Mucosa of descending colon (tissue), 3 donors: ENCODE measurements around the gene CUL7. TPM values are rescaled to one million over a fixed set of nuclear protein-coding genes. Genes with fewer than 3 reads are reported as not detected.

Experiments used
- ATAC-seq: fragments of 200-7000 bp; cut with Tn5 transposase; one replicate; pipeline ENCODE4 v1.9.1; 2020; ENCODE audit warnings: mild to moderate bottlenecking, moderate library complexity
- DNase-seq, 3 donors: peaks; one replicate each; pipeline ENCODE4 v3.0.0-alpha.2; 2020
- H3K36me3 ChIP-seq: fragments of 200-600 bp; one replicate; pipeline ENCODE4 v1.8.0; 2021; ENCODE audit warnings: low read depth, mild to moderate bottlenecking
- H3K4me1 ChIP-seq: fragments of 200-600 bp; one replicate; pipeline ENCODE4 v1.8.0; 2021; ENCODE audit warnings: low read depth, mild to moderate bottlenecking
- H3K4me3 ChIP-seq: fragments of 200-600 bp; one replicate; pipeline ENCODE4 v1.8.0; 2021; ENCODE audit warnings: mild to moderate bottlenecking
- H3K9me3 ChIP-seq: fragments of 200-600 bp; one replicate; pipeline ENCODE4 v1.8.0; 2021; ENCODE audit warnings: mild to moderate bottlenecking
- CTCF ChIP-seq: fragments of 200-600 bp; IDR thresholded peaks from one replicate; pipeline ENCODE4 v1.8.0; 2022; ENCODE audit warnings: antibody characterized with exemption, mild to moderate bottlenecking
- intact Hi-C, 2 donors: fragments of 100-400 bp; cut with DNase I in 1 of 2; cut with micrococcal nuclease in 1 of 2; formaldehyde crosslinking; loops; one replicate each; pipeline versions ENCODE4 v1.11.0 to v1.11.1; 2022; cut with DNase I, micrococcal nuclease
- total RNA-seq, 3 donors: library from RNA; stranded (reverse); fragmentation: NEBNext Ultra II Directional in 2 of 3; extraction: Animal tissue kit (Norgen Biotek cat#: 25700) in 2 of 3; gene quantifications; one replicate each; pipeline versions ENCODE4 v1.2.1 to v1.2.4, GENCODE V29; 2021 to 2023
- donor health status: DM: no; HTN: no; CAD: no; lungs with moderate emphysema.
- donor health status: DM: no; HTN: no; CAD: no.
- donor health status: DM: no; HTN: yes; CAD: no.

Gene CUL7
- total RNA-seq, 3 donors from 2014 or later = 15.1 to 16.2 (median 15.3) TPM

- TF ChIP-seq CTCF = no peak
- Histone ChIP-seq H3K36me3 (peaks cover 4% of the 10 kb centered on the region), H3K4me3 (no peak overlapping the region), H3K4me1 (peaks cover 32% of the 10 kb centered on the region), H3K9me3 (no peaks in the 10 kb centered on the region)
- ATAC-seq (no peak), DNase-seq (no peak)
- intact Hi-C loops = no loop called here
Observed at GRCh38 chr6:43016176-43016942, 37.3 kb downstream of the CUL7 start.

GRCh38 chr6:43014434-43014909, 39.2 kb downstream of the CUL7 start:
- Histone ChIP-seq H3K36me3 (peaks cover 4% of the 10 kb centered on the region), H3K9me3 (no peaks in the 10 kb centered on the region), H3K4me1 (peaks cover 29% of the 10 kb centered on the region), H3K4me3 (peak overlapping the region; percentile 31)
- no peak for TF ChIP-seq CTCF
- ATAC-seq (no peak), DNase-seq (no peak)
- intact Hi-C loops = no loop called here

- DNase-seq (peak; percentile 99), ATAC-seq (peak; percentile 98)
- Histone ChIP-seq H3K36me3 (peaks cover 4% of the 10 kb centered on the region), H3K4me3 (peak within 1 kb of the TSS; percentile 31), H3K9me3 (no peaks in the 10 kb centered on the region), H3K4me1 (peaks cover 29% of the 10 kb centered on the region)
- intact Hi-C loops = no loop called here
- TF ChIP-seq CTCF = no peak
Observed at GRCh38 chr6:43013843-43014433, 39.7 kb downstream of the CUL7 start, which contains the start of the genes KLHDC3 and MEA1. TSS of gene KLHDC3 (plus strand) at chr6:43014249. CDS start at chr6:43017193, 2,944 bp downstream. TSS of gene MEA1 (minus strand) at chr6:43013946. CDS start at chr6:43013813, 133 bp downstream.

GRCh38 chr6:43013097-43013842, 40.4 kb downstream of the CUL7 start:
- Histone ChIP-seq H3K9me3 (no peaks in the 10 kb centered on the region), H3K4me3 (peak overlapping the region; percentile 31), H3K36me3 (peaks cover 4% of the 10 kb centered on the region), H3K4me1 (peaks cover 29% of the 10 kb centered on the region)
- ATAC-seq (no peak), DNase-seq (peak in 1 of 3 donors; percentile 28)
- intact Hi-C loops = no loop called here
- TF ChIP-seq CTCF = no peak

GRCh38 chr6:43012364-43012763, 41.3 kb downstream of the CUL7 start:
- intact Hi-C loops = no loop called here
- H3K9me3 ChIP-seq = no peaks in the 10 kb centered on the region
- ATAC-seq = no peak
- no peak overlapping the region for H3K4me3 ChIP-seq
- peaks cover 29% of the 10 kb centered on the region for H3K4me1 ChIP-seq
- H3K36me3 ChIP-seq = peaks cover 14% of the 10 kb centered on the region
- DNase-seq = no peak
- TF ChIP-seq CTCF = no peak
